ENCODE data around the gene C19orf25.

- TF ChIP-seq POLR2A (IDR thresholded peaks at IDR 0.05; ENCODE audit: low read depth, low read length) (no peak), POLR2AphosphoS5 (IDR thresholded peaks at IDR 0.05; ENCODE audit: low read depth, low read length) (no peak)
Observed at GRCh38 chr19:1522061-1522460, 43.0 kb upstream of the C19orf25 start.
